ENCODE measurements around the gene UCP3. TPM values are rescaled to one million over a fixed set of nuclear protein-coding genes. Genes with fewer than 3 reads are reported as not detected.

UCP3 gene
- total and polyA plus RNA-seq, 2 of the 8 experiments (the other 6 are each of a cell fraction or from before 2014, with no cell fraction given): 0.85 to 1.3 TPM

GRCh38 chr11:74004046-74004695, 4.7 kb downstream of the UCP3 start:
- CTCF ChIA-PET (ENCODE audit: partially characterized antibody): interaction anchor here (1.5 to 2.0 kb wide), 3 partner anchors 10 to 40 kb away, joined by 3 to 5 read pairs (median 4); no protein-coding TSS in a partner anchor
- Histone ChIP-seq H2AFZ (ENCODE audit: low read length) (no peak overlapping the region), H2BK12ac (ENCODE audit: low read depth, low read length) (no peak overlapping the region), H2BK15ac (ENCODE audit: low read length) (no peak overlapping the region), H4K5ac (ENCODE audit: insufficient read length, low read depth, low read length) (no peak overlapping the region), H2BK20ac (ENCODE audit: low read length) (no peak overlapping the region), H4K8ac (ENCODE audit: extremely low read depth, insufficient read depth, low read length) (no peak overlapping the region), H3K14ac (ENCODE audit: insufficient read length) (no peak overlapping the region), H2AK5ac (ENCODE audit: low read depth, low read length) (no peak overlapping the region), H4K20me1 (replicated peaks in 1 of 2; ENCODE audit: control insufficient read depth in 1 of 2, insufficient read depth in 2 of 2, low read length in 2 of 2) (no peaks in the 10 kb centered on the region), H3K27ac (ENCODE audit: low read depth, low read length) (no peak overlapping the region), H3K4me2 (ENCODE audit: insufficient read depth in 1 of 2, low read depth in 2 of 2, low read length in 2 of 2) (no peak overlapping the region), H3K23ac (ENCODE audit: insufficient read length) (no peak overlapping the region), H3K9ac (replicated peaks in 1 of 4; ENCODE audit: extremely low read depth in 1 of 4, low read depth in 3 of 4, low read length in 3 of 4) (no peak overlapping the region), H3K23me2 (ENCODE audit: low read depth, low read length) (no peaks in the 10 kb centered on the region), H3K27me3 (replicated peaks in 1 of 4; ENCODE audit: control insufficient read depth in 3 of 4, extremely low read depth in 1 of 4, insufficient read depth in 3 of 4, low read length in 3 of 4) (no peaks in the 10 kb centered on the region), H3K4me3 (ENCODE audit: extremely low read depth in 1 of 4, insufficient read depth in 2 of 4, low read depth in 3 of 4, low read length in 4 of 4) (no peak overlapping the region), H3K79me1 (ENCODE audit: low read depth, low read length) (no peaks in the 10 kb centered on the region), H2BK120ac (replicated peaks; ENCODE audit: low read depth, low read length) (no peak overlapping the region), H3K4me1 (replicated peaks in 1 of 4; ENCODE audit: control insufficient read depth in 3 of 4, insufficient read depth in 4 of 4, low read length in 3 of 4) (no peaks in the 10 kb centered on the region; a peak in 1 of 7 replicates), H3K9me3 (ENCODE audit: insufficient read depth in 2 of 2, low read depth in 1 of 2, low read length in 1 of 2) (no peaks in the 10 kb centered on the region), H4K91ac (replicated peaks; ENCODE audit: insufficient read length, low read length) (no peak overlapping the region), H3K18ac (ENCODE audit: extremely low read depth, low read length) (no peak overlapping the region), H3K79me2 (ENCODE audit: control insufficient read depth in 1 of 2, insufficient read depth in 2 of 2, low read length in 2 of 2) (no peaks in the 10 kb centered on the region), H3K56ac (replicated peaks; ENCODE audit: insufficient read length, low read depth, low read length) (no peak overlapping the region), H3K36me3 (ENCODE audit: control insufficient read depth in 2 of 4, insufficient read depth in 4 of 4, low read length in 3 of 4) (no peaks in the 10 kb centered on the region; a peak in 2 of 8 replicates), H3K4ac (replicated peaks; ENCODE audit: insufficient read length, low read depth, low read length) (no peak overlapping the region), H2BK5ac (ENCODE audit: low read depth, low read length) (no peak overlapping the region)
- 85 to 100% methylated on average over 1 to 6 of the region's 6 CpGs for WGBS, 2 experiments (ENCODE audit: extremely low coverage in 1 of 2, insufficient coverage in 1 of 2, insufficient read length in 1 of 2, insufficient replicate concordance in 2 of 2, low coverage in 1 of 2, low lambda C conversion rate in 2 of 2, missing lambda C conversion rate in 1 of 2)
- POLR2A ChIA-PET (ENCODE audit: partially characterized antibody): no interaction called here
- no peak for FAIRE-seq
- no peak for DNase-seq (ENCODE audit: low read depth in 1 of 2, low spot score in 2 of 2)
- TF ChIP-seq SAP30 (IDR thresholded peaks at IDR 0.05; ENCODE audit: insufficient read depth, insufficient replicate concordance, low read length) (no peak), SP4 (IDR thresholded peaks at IDR 0.05; ENCODE audit: low read length) (no peak)

Data from H1 (cell line).